Heart left ventricle (tissue), 16 donors: Measurements from ENCODE around the gene PNPO. TPM values are rescaled to one million over a fixed set of nuclear protein-coding genes. Genes with fewer than 3 reads are reported as not detected.

Experiments used
- ATAC-seq, 4 donors: fragments of 200-7000 bp; cut with Tn5 transposase; one replicate each; pipeline ENCODE4 v1.9.1; 2020 to 2022; ENCODE audit warnings: moderate library complexity in 4 of 4, mild to moderate bottlenecking in 3 of 4, moderate number of reproducible peaks in 1 of 4
- DNase-seq, 5 donors: peaks; one replicate each; pipeline ENCODE4 v3.0.0-alpha.2; 2020
- H3K27ac ChIP-seq, 12 donors: fragments of 200-600 bp; sonication (generic) in 4 of 12; one replicate each; pipeline versions ENCODE4 v1.5.0 to v1.8.0; 2016 to 2022; ENCODE audit warnings: mild to moderate bottlenecking in 2 of 12
- H3K27me3 ChIP-seq, 9 donors: fragments of 200-600 bp; sonication (generic) in 2 of 9; one replicate each; pipeline versions ENCODE4 v1.5.1 to v1.8.0; 2016 to 2022; ENCODE audit warnings: mild to moderate bottlenecking in 3 of 9
- H3K36me3 ChIP-seq, 9 donors: fragments of 200-600 bp; sonication (generic) in 2 of 9; one replicate each; pipeline versions ENCODE4 v1.5.0 to v1.8.0; 2018 to 2022; ENCODE audit warnings: mild to moderate bottlenecking in 2 of 9
- H3K4me1 ChIP-seq, 12 donors: fragments of 200-600 bp; sonication (generic) in 4 of 12; one replicate each; pipeline versions ENCODE4 v1.5.0 to v1.8.0; 2016 to 2022; ENCODE audit warnings: mild to moderate bottlenecking in 3 of 12
- H3K4me3 ChIP-seq, 12 donors: fragments of 200-600 bp; sonication (generic) in 4 of 12; one replicate each; pipeline versions ENCODE4 v1.5.0 to v1.8.0; 2017 to 2022; ENCODE audit warnings: mild to moderate bottlenecking in 9 of 12, moderate library complexity in 4 of 12
- H3K9me3 ChIP-seq, 12 donors: fragments of 200-600 bp; sonication (generic) in 4 of 12; one replicate each; pipeline versions ENCODE4 v1.5.0 to v1.8.0; 2016 to 2022; ENCODE audit warnings: mild to moderate bottlenecking in 1 of 12
- CTCF ChIP-seq, 12 donors: fragments of 200-600 bp; sonication (generic) in 4 of 12; IDR thresholded peaks; one replicate each; pipeline versions ENCODE4 v1.5.0 to v1.8.0; 2018 to 2022; ENCODE audit warnings: antibody characterized with exemption in 12 of 12, mild to moderate bottlenecking in 5 of 12
- POLR2A ChIP-seq, 2 donors: fragments of 450-650 bp; IDR thresholded peaks; one replicate each; pipeline ENCODE4 v1.6.1; 2017; ENCODE audit warnings: antibody characterized with exemption in 2 of 2, mild to moderate bottlenecking in 2 of 2, moderate library complexity in 2 of 2
- WGBS, 4 donors: extraction: QIAGEN DNeasy Blood & Tissue Kit in 2 of 4; methylation state at CpG; one replicate each; pipeline versions ENCODE4 v1.1.5 to v1.1.7; 2013 to 2018; 5-methylcytosine and 5-hydroxymethylcytosine counted together
- intact Hi-C, 10 donors: fragments of 100-400 bp; cut with DNase I; formaldehyde crosslinking; loops; one replicate each; pipeline versions ENCODE4 v1.11.1 to v1.14.2; 2022
- long read RNA-seq, 3 donors: library from polyadenylated mRNA; unstranded; transcript quantifications; one replicate each; pipeline ENCODE4 v2.0.0, GENCODE V29; 2020 to 2021
- polyA plus RNA-seq, 2 donors: library from polyadenylated mRNA; stranded (reverse); fragments of 200-250 nt; gene quantifications; one replicate each; pipeline ENCODE4 v1.2.3, GENCODE V29; 2013
- total RNA-seq, 9 donors: library from RNA; depleted of rRNA in 2 of 9; stranded (reverse); fragments of >200 nt in 2 of 9; fragmentation: NEBNext Ultra II Directional in 3 of 9; extraction: Animal tissue kit (Norgen Biotek cat#: 25700) in 3 of 9; gene quantifications; one replicate each; pipeline versions ENCODE4 v1.1.0 to v1.2.4, GENCODE V29; 2016 to 2023
- donor health status: ischemic (EF 13 %, LVEDD 7.1; RV severe dilation, severe dysfunction).
- donor health status: healthy with polysubstance abuse.
- donor health status: DM: no; HTN: yes; CAD: no.
- donor health status: DM: no; HTN: no; CAD: no.
- donor health status: ischemic (EF 25% LVEDD 6.9; RV normal size, moderate dysfunction).
- donor health status: ischemic (EF 25% LVEDD 5.7; RV mildly dilated, moderate dysfunction).
- donor health status: healthy.
- donor health status: DM: yes; HTN: yes; CAD: no.
- donor health status: ischemic (EF 35%, LVEDD 5.7; RV mildly dilated, moderate dysfunction).
- donor health status: nonischemic (EF 11% LVEDD 7.7; RV severe dilation, severe dysfunction).
- donor health status: DM: yes; HTN: yes; CAD: no.
- donor health status: PGD.
- donor health status: ischemic (EF 29% LVEDD 5.4; RV normal size, mild dysfunction).
- donor health status: nonischemic (EF 23%, LVEDD 6.1; RV moderate dilation, normal function).

The PNPO gene
- total RNA-seq (10 to 100 TPM; 24.2 to 45.0 (median 36.1) TPM), polyA plus RNA-seq (10 to 100 TPM; 12.6 to 16.1 TPM)
- long read RNA-seq, donor 1, transcript PNPO-217 (7 exons, 3,465 nt): major isoform, 13 of 15 reads
- long read RNA-seq, donor 1, partial matches to known transcripts: 0 of 15 reads
- long read RNA-seq, donor 1, other reads (novel, unspliced or antisense): 0 of 15 reads
- long read RNA-seq, donor 2, transcript PNPO-201 (6 exons, 2,256 nt): minor isoform, 7 of 116 reads
- long read RNA-seq, donor 2, transcript PNPO-217 (7 exons, 3,465 nt): major isoform, 84 of 116 reads
- long read RNA-seq, donor 2, partial matches to known transcripts: 23 of 116 reads
- long read RNA-seq, donor 2, other reads (novel, unspliced or antisense): 1 of 116 reads
- long read RNA-seq, donor 3, transcript PNPO-217 (7 exons, 3,465 nt): major isoform, 21 of 23 reads
- long read RNA-seq, donor 3, partial matches to known transcripts: 0 of 23 reads
- long read RNA-seq, donor 3, other reads (novel, unspliced or antisense): 0 of 23 reads

- H3K4me1 ChIP-seq: peaks cover 0 to 46% (median 17%) of the 10 kb centered on the region in 12 donors
- TF ChIP-seq POLR2A (IDR thresholded peaks at IDR 0.05) (peak in 1 of 2 donors; percentile 68), CTCF (IDR thresholded peaks at IDR 0.05) (peak in 2 of 12 donors; percentile 5 to 11)
- ATAC-seq (peak; percentile 98 to 99 (median 98)), DNase-seq (peak; percentile 92 to 96 (median 95))
- no peaks in the 10 kb centered on the region for H3K27me3 ChIP-seq
- intact Hi-C loops: loop anchor here (1.0 to 10.0 kb wide), 8 partner anchors 34 to 97 kb away; partner anchors contain the start of genes SP2 (in 4 of the 10) and SCRN2 (in 2 of the 10)
- peak within 1 kb of the TSS; percentile 64 to 98 (median 84) for H3K4me3 ChIP-seq
- peaks cover 0 to 23% (median 14%) of the 10 kb centered on the region in 9 donors for H3K36me3 ChIP-seq
- peak within 1 kb of the TSS in 11 of 12 donors; percentile 65 to 92 (median 82) for H3K27ac ChIP-seq
- no peaks in the 10 kb centered on the region for H3K9me3 ChIP-seq
- whole genome bisulfite sequencing, 4 donors: 1 to 3% (median 3%) methylated on average over 42 to 50 of the region's 50 CpGs
These were observed at the start of gene PNPO for GRCh38 chr17:47941246-47942095. TSS of gene PNPO (plus strand) at chr17:47941571. CDS start at chr17:47941676, 105 bp downstream.

- peak overlapping the region; percentile 72 to 94 (median 78) for H3K4me3 ChIP-seq
- H3K27me3 ChIP-seq: no peaks in the 10 kb centered on the region
- H3K9me3 ChIP-seq: no peaks in the 10 kb centered on the region
- DNase-seq: no peak
- TF ChIP-seq POLR2A (IDR thresholded peaks at IDR 0.05) (no peak), CTCF (IDR thresholded peaks at IDR 0.05) (no peak)
- H3K36me3 ChIP-seq: peaks cover 0 to 6% (median 0%) of the 10 kb centered on the region in 9 donors
- peaks cover 0 to 45% (median 36%) of the 10 kb centered on the region in 12 donors for H3K4me1 ChIP-seq
- 32 to 34% (median 33%) methylated on average over 11 of the region's 11 CpGs for WGBS, 4 donors
- peak overlapping the region; percentile 78 to 100 (median 93) for H3K27ac ChIP-seq
- ATAC-seq: no peak
- intact Hi-C loops: loop anchor here in 9 of 10 donors (1.0 to 10.0 kb wide), 7 partner anchors 48 to 200 kb away; partner anchors contain the start of genes PNPO (in 2 of the 9), CDK5RAP3 (in 1 of the 9), SCRN2 (in 1 of the 9) and TBKBP1 (in 1 of the 9)
These were observed 46.6 kb upstream of the PNPO start for GRCh38 chr17:47894498-47895346.

- ATAC-seq (peak in 2 of 4 donors; percentile 1), DNase-seq (peak in 3 of 5 donors; percentile 36 to 64 (median 58))
- WGBS, 4 donors: 0 to 1% (median 1%) methylated on average over 21 to 25 of the region's 25 CpGs
- Histone ChIP-seq H3K27ac (peak overlapping the region; percentile 78 to 100 (median 93)), H3K4me1 (peaks cover 0 to 52% (median 42%) of the 10 kb centered on the region in 12 donors), H3K4me3 (peak overlapping the region; percentile 72 to 94 (median 78)), H3K27me3 (no peaks in the 10 kb centered on the region), H3K36me3 (peaks cover 0 to 13% (median 0%) of the 10 kb centered on the region in 9 donors), H3K9me3 (no peaks in the 10 kb centered on the region)
- TF ChIP-seq POLR2A (IDR thresholded peaks at IDR 0.05) (peak; percentile 65 to 94), CTCF (IDR thresholded peaks at IDR 0.05) (no peak)
- intact Hi-C loops: loop anchor here in 8 of 10 donors (1.0 to 10.0 kb wide), 6 partner anchors 47 to 201 kb away; partner anchors contain the start of genes CDK5RAP3 (in 1 of the 8), PNPO (in 1 of the 8), SCRN2 (in 1 of the 8) and TBKBP1 (in 1 of the 8)
These were observed 46.0 kb upstream of the PNPO start for GRCh38 chr17:47895347-47895855.
